Smooth muscle cell of the pulmonary artery (primary cell): Measurements from ENCODE around the gene TMF1. TPM values are rescaled to one million over a fixed set of nuclear protein-coding genes. Genes with fewer than 3 reads are reported as not detected.

ENCODE experiments used
- total RNA-seq: library from RNA; depleted of rRNA; stranded (reverse); fragments of >200 nt; gene quantifications from 2 replicates; pipeline ENCODE4 v1.2.3, GENCODE V29; 2014

Gene TMF1, protein sequence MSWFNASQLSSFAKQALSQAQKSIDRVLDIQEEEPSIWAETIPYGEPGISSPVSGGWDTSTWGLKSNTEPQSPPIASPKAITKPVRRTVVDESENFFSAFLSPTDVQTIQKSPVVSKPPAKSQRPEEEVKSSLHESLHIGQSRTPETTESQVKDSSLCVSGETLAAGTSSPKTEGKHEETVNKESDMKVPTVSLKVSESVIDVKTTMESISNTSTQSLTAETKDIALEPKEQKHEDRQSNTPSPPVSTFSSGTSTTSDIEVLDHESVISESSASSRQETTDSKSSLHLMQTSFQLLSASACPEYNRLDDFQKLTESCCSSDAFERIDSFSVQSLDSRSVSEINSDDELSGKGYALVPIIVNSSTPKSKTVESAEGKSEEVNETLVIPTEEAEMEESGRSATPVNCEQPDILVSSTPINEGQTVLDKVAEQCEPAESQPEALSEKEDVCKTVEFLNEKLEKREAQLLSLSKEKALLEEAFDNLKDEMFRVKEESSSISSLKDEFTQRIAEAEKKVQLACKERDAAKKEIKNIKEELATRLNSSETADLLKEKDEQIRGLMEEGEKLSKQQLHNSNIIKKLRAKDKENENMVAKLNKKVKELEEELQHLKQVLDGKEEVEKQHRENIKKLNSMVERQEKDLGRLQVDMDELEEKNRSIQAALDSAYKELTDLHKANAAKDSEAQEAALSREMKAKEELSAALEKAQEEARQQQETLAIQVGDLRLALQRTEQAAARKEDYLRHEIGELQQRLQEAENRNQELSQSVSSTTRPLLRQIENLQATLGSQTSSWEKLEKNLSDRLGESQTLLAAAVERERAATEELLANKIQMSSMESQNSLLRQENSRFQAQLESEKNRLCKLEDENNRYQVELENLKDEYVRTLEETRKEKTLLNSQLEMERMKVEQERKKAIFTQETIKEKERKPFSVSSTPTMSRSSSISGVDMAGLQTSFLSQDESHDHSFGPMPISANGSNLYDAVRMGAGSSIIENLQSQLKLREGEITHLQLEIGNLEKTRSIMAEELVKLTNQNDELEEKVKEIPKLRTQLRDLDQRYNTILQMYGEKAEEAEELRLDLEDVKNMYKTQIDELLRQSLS
- 43.3 and 53.4 TPM in 2 replicates for total RNA-seq

DNA sequence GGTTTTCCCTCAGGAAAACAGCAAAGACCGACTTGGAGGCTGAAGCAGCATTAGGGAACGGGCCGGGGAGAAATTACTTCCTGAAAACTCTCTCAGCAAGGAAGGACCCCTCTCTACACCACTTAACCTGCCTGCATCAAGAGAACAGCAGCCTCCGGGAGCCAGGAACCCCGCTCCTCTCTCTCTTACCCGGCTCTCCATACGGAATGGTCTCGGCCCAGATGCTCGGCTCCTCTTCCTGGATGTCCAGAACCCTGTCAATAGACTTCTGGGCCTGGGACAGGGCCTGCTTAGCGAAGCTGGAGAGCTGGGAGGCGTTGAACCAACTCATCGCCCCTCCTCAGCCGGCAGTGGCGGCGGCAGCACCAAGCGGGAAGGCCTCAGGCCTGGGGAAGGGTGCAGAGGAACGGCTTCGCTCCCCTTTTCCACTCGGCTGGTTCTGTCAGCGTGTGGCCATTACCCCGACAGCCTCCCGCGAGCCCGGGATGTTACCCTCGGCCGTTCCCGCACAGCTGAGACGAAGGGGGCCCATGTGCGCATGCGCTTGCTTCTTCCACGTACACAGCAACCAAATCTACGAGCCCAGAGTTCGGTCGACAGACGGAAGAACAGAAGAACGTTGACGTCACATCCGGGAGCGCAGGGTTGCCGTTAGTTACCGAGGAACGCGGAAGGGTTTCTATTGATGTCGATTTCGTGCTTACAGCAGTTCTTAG lies at the start of gene TMF1:
TSS of gene TMF1 (minus strand) at position 578 of the 716 bp plus-strand sequence. CDS start at position 331, 247 bp downstream.

DNA sequence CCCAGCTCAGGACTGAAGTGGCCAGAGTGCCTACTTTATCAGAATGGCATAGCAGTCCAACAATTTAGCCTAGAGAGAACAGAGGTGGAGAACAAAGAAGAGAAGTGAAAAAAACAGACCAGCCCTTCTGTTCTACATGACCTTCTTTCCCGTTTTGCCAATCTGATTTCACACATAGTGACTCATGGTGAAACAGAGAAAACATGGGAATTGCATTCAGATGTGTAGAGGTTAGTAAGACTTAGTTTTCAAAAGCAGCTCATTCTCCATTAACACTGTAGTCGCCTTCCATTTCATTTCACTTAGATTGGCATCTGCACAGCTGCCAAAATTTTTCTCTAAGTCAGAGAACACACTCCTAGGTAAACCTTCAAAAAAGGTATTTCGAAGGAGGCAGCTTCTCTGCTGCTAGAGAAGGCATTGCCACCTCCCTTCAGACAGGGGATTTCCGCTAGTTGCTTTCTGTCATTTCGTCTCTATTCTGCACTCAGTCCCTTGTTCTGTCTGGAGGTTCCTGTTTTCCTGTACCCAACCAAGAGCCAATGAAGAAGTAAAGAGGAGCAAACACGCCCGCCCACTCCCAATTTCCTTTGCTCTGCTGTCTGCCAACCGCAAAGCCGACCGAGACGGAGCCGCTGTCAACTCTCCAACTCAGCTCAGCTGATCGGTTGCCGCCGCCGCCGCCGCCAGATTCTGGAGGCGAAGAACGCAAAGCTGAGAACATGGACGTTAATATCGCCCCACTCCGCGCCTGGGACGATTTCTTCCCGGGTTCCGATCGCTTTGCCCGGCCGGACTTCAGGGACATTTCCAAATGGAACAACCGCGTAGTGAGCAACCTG lies 32.4 kb upstream of the TMF1 start, which contains the start of gene ARL6IP5:
TSS of gene ARL6IP5 (plus strand) at position 612 of the 842 bp plus-strand sequence. CDS start at position 723, 111 bp downstream.

DNA sequence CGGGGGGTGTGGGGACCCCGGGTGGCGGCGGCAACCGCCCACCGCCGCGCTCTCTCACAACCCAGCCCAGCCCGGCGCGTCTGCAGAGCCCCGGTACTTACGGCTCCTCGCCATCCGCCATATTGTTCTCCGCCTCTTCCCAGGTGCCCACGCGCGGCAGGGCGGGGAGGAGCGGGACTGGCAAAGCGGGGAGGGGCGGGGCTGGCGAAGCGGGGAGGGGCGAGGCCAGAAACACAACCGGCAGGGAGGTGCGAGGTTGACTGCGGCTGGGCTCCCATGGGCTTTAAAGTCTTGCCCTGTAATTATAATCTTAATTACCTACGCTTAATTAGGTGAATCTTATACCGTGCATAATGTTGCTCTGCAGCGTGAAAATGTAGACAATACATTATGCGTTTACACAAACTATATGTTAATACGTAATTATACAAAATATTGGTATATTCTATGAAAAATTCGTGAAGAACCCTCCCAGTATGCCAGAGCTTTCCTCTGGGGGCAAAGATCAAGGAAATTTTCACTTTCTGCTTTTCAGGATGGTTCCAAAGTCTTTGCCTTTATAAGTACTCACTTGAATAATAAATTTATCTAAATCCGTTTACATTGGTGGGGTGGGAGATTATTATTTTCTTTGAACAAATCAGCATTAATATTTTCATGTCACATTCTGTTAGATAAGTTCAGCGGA lies 28.2 kb upstream of the TMF1 start, which contains the start of gene UBA3:
TSS of gene UBA3 (minus strand) at position 133 of the 688 bp plus-strand sequence. CDS start at position 121, 12 bp downstream.

DNA sequence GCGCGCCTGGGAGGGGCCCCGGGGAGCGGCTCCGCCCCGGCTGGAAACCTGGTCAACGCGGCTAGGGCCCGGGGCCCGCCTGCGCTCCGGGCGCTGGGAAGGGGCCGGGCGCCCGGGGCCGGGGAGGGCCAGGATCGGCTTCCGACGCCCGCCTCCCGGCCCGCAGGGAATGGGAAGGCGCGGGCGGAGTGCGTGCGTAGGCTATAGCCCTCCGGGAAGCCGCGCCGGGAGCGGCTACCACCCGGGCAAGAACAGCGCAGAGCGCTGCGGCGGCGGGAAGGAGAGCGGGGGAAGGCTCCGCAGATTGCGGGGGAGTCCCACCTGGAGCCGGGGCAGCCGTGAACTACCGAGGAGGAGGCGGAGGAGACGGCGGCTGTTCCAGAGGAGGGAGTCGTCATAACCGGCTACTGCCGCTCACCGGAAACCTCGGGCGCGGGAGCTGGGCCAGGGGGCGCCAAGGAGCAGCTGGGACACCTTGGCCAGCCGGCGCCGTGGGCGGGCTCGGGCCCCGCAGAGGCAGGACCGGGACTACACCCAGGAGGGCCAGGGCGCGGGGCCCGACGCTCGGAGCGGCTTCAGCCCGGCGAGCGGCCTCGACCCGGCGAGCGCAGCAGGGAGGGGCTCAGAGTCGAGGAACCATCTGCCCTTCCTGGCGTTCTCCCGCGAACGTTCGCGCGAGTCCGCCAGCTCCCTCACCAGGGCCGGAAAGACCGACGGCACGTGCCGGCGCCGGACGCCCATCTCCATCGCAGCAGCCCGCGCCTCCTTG lies 38.7 kb downstream of the TMF1 start, which contains the start of gene EOGT:
TSS of gene EOGT (minus strand) at position 432 of the 769 bp plus-strand sequence. CDS start 3,838 bp downstream, outside the sequence.

Other genes starting within 250 kb of the TMF1 start
- not detected in 2 replicates for gene TAFA4, start 119.8 kb downstream of the TMF1 start, total RNA-seq
- gene EOGT, start 38.6 kb downstream of the TMF1 start, total RNA-seq: 31.1 and 61.4 TPM in 2 replicates
- 52.1 and 64.4 TPM in 2 replicates for gene UBA3, start 28.0 kb upstream of the TMF1 start, total RNA-seq
- 126 and 151 TPM in 2 replicates for gene ARL6IP5, start 32.6 kb upstream of the TMF1 start, total RNA-seq
- 0.07 TPM in 1 of 2 replicates, not detected in the other for gene LMOD3, start 70.3 kb upstream of the TMF1 start, total RNA-seq